Right atrium auricular region (tissue), 2 donors: ENCODE data around the gene BARX1. TPM values are rescaled to one million over a fixed set of nuclear protein-coding genes. Genes with fewer than 3 reads are reported as not detected.

Experiments used
- DNase-seq: peaks from one replicate; pipeline ENCODE4 v3.0.0-alpha.2; 2019; ENCODE audit warnings: low spot score
- H3K27ac ChIP-seq, 2 donors: fragments of 200-600 bp; sonication (generic); 1 replicate in 1 of 2; 2 replicates in 1 of 2; pipeline ENCODE4 v1.5.1; 2016 to 2019
- H3K27me3 ChIP-seq, 2 donors: fragments of 200-600 bp; sonication (generic); one replicate each; pipeline versions ENCODE4 v1.5.1 to v1.6.0; 2017 to 2019
- H3K36me3 ChIP-seq: fragments of 200-600 bp; sonication (generic); one replicate; pipeline ENCODE4 v1.5.1; 2016
- H3K4me1 ChIP-seq, 2 donors: fragments of 200-600 bp; sonication (generic); one replicate each; pipeline versions ENCODE4 v1.5.1 to v1.6.0; 2017 to 2019
- H3K4me3 ChIP-seq, 2 donors: fragments of 200-600 bp; sonication (generic); 1 replicate in 1 of 2; 2 replicates in 1 of 2; pipeline ENCODE4 v1.5.1; 2017 to 2019; ENCODE audit warnings: mild to moderate bottlenecking in 1 of 2, moderate library complexity in 1 of 2
- H3K9me3 ChIP-seq, 2 donors: fragments of 200-600 bp; sonication (generic); one replicate each; pipeline ENCODE4 v1.5.1; 2019
- CTCF ChIP-seq, 2 donors: fragments of 200-600 bp; sonication (generic); IDR thresholded peaks; one replicate each; pipeline ENCODE4 v1.5.1; 2019; ENCODE audit warnings: antibody characterized with exemption in 2 of 2
- total RNA-seq, 2 donors: library from RNA; depleted of rRNA; stranded (reverse); fragments of >200 nt; gene quantifications; one replicate each; pipeline ENCODE4 v1.1.0, GENCODE V29; 2016

Gene BARX1
- total RNA-seq, 2 donors from 2014 or later = not detected

DNA sequence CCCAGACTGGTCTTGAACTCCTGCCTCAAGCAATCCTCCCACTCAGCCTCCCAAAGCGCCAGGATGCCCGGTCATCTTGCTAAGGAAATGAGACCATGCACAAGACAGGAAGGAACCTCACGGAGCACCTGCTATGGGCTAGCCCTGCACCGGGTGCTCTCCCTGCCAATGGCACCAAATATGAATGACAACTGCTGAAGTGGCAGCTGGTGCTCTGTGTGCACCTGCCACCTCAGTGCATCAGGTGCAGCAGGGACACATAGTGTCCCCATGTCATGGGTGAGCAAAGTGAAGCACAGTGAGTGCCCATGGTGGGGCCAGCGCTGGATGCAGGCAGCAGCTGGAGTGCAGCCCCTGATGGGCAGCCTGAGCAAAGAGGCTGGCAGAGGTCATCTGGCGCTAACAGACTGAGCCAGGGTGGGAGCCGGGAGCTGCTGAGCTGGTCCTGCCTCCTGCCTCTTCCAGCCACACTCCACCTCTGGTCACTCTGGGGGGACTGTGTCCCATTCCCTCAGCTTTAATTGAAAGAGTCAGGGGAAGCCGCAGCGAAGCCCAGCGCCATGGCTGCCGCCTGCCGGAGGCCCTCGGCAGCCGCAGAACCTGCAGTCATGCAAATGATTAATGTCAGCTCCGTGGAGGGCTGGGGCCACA lies 46.4 kb downstream of the BARX1 start:
- Histone ChIP-seq H3K27ac (no peak overlapping the region), H3K36me3 (no peaks in the 10 kb centered on the region), H3K27me3 (no peaks in the 10 kb centered on the region), H3K4me3 (no peak overlapping the region), H3K9me3 (no peaks in the 10 kb centered on the region), H3K4me1 (peaks cover 0 to 6% of the 10 kb centered on the region in 2 donors)
- no peak for DNase-seq
- no peak for TF ChIP-seq CTCF (IDR thresholded peaks at IDR 0.05)

GRCh38 chr9:93907551-93908199 lies 47.5 kb downstream of the BARX1 start:
- Histone ChIP-seq H3K4me3 (no peak overlapping the region), H3K27ac (no peak overlapping the region), H3K36me3 (no peaks in the 10 kb centered on the region), H3K4me1 (peaks cover 0 to 5% of the 10 kb centered on the region in 2 donors), H3K27me3 (no peaks in the 10 kb centered on the region), H3K9me3 (no peaks in the 10 kb centered on the region)
- TF ChIP-seq CTCF (IDR thresholded peaks at IDR 0.05) = no peak
- no peak for DNase-seq

- no peak for DNase-seq
- no peak for TF ChIP-seq CTCF (IDR thresholded peaks at IDR 0.05)
Observed at GRCh38 chr9:93906195-93906880, 48.8 kb downstream of the BARX1 start.

DNA sequence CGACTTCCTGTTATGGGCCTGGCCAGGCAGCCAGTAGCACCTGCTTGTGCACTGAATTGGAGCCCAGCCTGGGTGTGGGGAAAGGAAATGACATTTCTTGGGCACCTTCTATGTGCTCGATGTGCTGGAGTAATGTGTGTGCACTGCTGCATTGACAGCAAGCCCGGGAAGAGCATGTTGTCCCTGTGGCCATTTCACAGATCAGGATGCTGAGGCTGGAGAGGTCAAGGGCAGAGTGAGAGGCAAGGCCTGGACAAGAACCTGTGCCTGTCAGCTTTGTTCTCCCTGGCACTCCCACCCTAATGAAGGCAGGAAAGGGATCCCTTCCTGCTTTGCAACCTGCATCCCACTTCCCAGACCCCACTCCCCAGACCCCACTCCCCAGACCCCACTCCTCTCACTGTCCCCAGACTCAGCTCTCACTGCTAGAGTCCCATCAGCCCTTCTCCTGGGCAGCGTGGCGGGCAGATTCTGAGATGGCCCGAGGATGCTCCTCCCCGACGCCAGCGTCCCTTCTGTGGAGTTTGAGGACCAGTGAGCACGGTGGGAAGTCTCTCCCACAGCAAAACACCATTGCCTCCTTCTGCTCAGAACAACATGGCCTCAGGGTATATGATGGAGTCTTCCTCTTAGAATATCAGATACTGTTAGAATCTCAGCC lies 49.6 kb downstream of the BARX1 start:
- Histone ChIP-seq H3K9me3 (no peaks in the 10 kb centered on the region), H3K36me3 (no peaks in the 10 kb centered on the region), H3K4me3 (no peak overlapping the region), H3K27me3 (no peaks in the 10 kb centered on the region), H3K27ac (no peak overlapping the region), H3K4me1 (no peaks in the 10 kb centered on the region)
- no peak for DNase-seq
- TF ChIP-seq CTCF (IDR thresholded peaks at IDR 0.05) = no peak

More at GRCh38 chr9:93906195-93906880, 48.8 kb downstream of the BARX1 start:
- Histone ChIP-seq H3K27me3 (no peaks in the 10 kb centered on the region), H3K4me3 (no peak overlapping the region), H3K4me1 (no peaks in the 10 kb centered on the region), H3K27ac (no peak overlapping the region), H3K36me3 (no peaks in the 10 kb centered on the region), H3K9me3 (no peaks in the 10 kb centered on the region)

DNA sequence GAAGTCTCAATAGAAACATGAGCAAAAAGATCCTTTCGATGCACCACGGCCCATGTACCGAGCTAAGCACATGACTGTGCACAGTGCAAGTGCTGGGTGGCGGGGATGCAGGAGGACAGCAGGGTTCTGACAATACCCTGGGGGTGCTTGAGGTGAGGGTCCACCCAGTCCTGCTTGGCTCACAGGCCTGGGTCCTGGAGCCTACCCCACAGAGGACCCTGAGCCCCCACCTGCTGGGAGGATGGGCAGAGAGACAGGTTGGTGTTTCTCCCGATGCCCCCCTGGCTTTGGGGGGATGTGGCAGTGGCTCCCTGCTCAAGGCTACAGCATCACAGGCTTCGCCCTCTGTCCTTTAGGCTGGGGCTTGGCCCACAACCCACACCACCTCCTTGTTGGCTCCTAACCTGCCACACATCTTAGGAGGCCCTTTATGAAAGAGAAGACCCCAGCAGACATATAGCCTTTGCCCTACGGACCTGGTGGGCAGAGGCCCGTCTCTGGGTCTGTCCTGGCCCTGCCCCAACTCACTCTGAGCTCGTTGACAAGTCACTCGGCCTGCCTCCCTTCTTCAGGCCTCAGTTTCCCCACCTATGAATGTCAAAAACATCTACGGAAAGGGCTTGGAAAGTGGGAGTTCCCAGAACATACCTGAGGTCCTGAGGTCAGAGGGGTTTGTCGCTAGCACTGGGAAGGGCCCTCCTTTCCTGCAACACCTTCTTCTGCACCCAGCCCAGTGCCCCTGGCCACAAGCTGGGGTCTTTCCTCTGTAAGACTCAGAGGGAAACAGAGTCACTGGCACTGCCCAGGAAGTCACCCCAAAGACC lies 50.3 kb downstream of the BARX1 start:
- no peak overlapping the region for H3K4me3 ChIP-seq
- no peak for DNase-seq
- no peak overlapping the region for H3K27ac ChIP-seq
- TF ChIP-seq CTCF (IDR thresholded peaks at IDR 0.05) = no peak
- no peaks in the 10 kb centered on the region for H3K4me1 ChIP-seq
- no peaks in the 10 kb centered on the region for H3K27me3 ChIP-seq
- H3K9me3 ChIP-seq = no peaks in the 10 kb centered on the region
- H3K36me3 ChIP-seq = no peaks in the 10 kb centered on the region
